Prostate gland (tissue), 2 donors: ENCODE results near the gene SREBF1.

Experiments used
- POLR2A ChIP-seq: fragments of 450-650 bp; IDR thresholded peaks from one replicate; pipeline ENCODE4 v1.6.1; 2016; ENCODE audit warnings: antibody characterized with exemption, mild to moderate bottlenecking
- POLR2AphosphoS5 ChIP-seq: sonication (generic); formaldehyde crosslinking; IDR thresholded peaks from one replicate; pipeline ENCODE4 v1.6.1; 2017; ENCODE audit warnings: antibody characterized with exemption
- TF ChIP-seq, protein P1 (sequence below), 4 experiments: fragments of 200-600 bp in 2 of 4; fragments of 450-650 bp in 2 of 4; sonication (generic) in 2 of 4; IDR thresholded peaks; 1 replicate in 3 of 4; 2 replicates in 1 of 4; pipeline ENCODE4 v1.5.1; 2016 to 2019; ENCODE audit warnings: antibody characterized with exemption in 4 of 4, mild to moderate bottlenecking in 2 of 4, moderate library complexity in 2 of 4

DNA sequence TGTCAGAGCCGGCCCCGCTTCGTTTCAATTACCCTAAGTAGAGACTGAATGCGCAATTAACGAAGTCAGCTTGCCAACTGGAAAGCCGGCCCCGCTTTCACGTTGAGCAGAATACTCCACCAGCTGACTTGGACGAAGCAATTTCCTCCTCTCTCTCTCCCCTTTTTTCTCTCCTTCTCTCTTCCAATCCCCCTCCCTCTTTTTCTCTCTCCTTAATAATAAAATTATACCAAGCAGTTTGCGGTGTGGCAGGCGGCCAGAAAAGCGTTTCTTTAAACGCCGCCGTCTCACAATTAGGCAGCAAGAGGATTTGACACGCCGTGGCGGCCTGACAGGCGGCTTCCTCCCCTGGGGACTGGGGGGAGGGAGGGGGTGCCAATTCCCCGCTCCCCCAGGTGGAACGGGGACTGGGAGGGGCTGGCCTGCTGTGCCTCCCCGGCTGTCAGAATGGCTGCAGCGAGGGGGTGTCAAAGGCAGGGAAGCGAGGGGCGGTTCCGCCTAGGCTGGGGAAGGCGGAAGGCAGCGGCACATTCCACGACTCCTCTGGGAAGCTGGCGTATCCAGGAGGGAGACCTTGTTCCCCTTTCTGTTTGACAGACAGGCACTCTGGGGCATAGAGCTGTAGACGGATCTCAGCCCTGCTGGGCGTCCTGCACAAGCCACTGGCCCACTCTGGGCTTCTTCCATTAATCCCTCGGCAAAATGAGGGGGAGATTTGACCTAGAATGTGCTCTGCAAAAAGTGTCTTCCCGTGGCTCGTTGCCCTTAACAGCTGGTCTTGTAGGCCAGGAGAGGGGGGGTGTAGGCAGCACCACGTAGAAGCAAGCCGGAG lies 52.7 kb downstream of the SREBF1 start:
- TF ChIP-seq POLR2A: no peak
- TF ChIP-seq, protein P1, sequence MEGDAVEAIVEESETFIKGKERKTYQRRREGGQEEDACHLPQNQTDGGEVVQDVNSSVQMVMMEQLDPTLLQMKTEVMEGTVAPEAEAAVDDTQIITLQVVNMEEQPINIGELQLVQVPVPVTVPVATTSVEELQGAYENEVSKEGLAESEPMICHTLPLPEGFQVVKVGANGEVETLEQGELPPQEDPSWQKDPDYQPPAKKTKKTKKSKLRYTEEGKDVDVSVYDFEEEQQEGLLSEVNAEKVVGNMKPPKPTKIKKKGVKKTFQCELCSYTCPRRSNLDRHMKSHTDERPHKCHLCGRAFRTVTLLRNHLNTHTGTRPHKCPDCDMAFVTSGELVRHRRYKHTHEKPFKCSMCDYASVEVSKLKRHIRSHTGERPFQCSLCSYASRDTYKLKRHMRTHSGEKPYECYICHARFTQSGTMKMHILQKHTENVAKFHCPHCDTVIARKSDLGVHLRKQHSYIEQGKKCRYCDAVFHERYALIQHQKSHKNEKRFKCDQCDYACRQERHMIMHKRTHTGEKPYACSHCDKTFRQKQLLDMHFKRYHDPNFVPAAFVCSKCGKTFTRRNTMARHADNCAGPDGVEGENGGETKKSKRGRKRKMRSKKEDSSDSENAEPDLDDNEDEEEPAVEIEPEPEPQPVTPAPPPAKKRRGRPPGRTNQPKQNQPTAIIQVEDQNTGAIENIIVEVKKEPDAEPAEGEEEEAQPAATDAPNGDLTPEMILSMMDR (IDR thresholded peaks at IDR 0.05): no peak
- TF ChIP-seq POLR2AphosphoS5: peak; percentile 35
